Measurements from ENCODE around the gene PER3. TPM values are rescaled to one million over a fixed set of nuclear protein-coding genes. Genes with fewer than 3 reads are reported as not detected.

PER3 gene
- total RNA-seq, 1 experiment from 2014 or later = 4.3 TPM

- Histone ChIP-seq H3F3A (ENCODE audit: low read length, unreplicated experiment) (no peaks in the 10 kb centered on the region), H3K4me2 (ENCODE audit: low read length) (no peak overlapping the region), H4K20me1 (ENCODE audit: low read length) (no peaks in the 10 kb centered on the region), H3K79me2 (ENCODE audit: low read length) (no peaks in the 10 kb centered on the region), H3K9me2 (replicated peaks; ENCODE audit: low read length) (no peaks in the 10 kb centered on the region), H3K9me3 (ENCODE audit: low read length) (no peaks in the 10 kb centered on the region), H3K4me3 (ENCODE audit: low read length) (no peak overlapping the region), H3K36me3 (ENCODE audit: low read depth, low read length) (peaks cover 9% of the 10 kb centered on the region), H2AFZ (ENCODE audit: low read length) (no peak overlapping the region), H3K27me3 (ENCODE audit: low read length) (no peaks in the 10 kb centered on the region), H3K27ac (ENCODE audit: low read length) (no peak overlapping the region), H3K9ac (ENCODE audit: low read length) (no peak overlapping the region), H3K4me1 (ENCODE audit: insufficient read depth, low read length) (no peaks in the 10 kb centered on the region)
- TF ChIP-seq CTCF (conservative IDR thresholded peaks at IDR 0.05; ENCODE audit: low read depth, low read length) = no peak
- TF ChIP-seq EZH2phosphoT487 (IDR thresholded peaks at IDR 0.05; ENCODE audit: borderline replicate concordance, low read length) = no peak
- no peak for TF ChIP-seq EZH2 (IDR thresholded peaks at IDR 0.05; ENCODE audit: low read length, unreplicated experiment)
- intact Hi-C loops (cut with micrococcal nuclease) = no loop called here
- no peak for ATAC-seq
- ChIA-PET POLR2A (ENCODE audit: unreplicated experiment) (interaction anchor here (0.6 kb wide), 1 partner anchor 503 kb away, joined by 3 read pairs; no protein-coding TSS in a partner anchor), CTCF (no interaction called here)
- BruUV-seq (replicated peaks) = no TSS peak
- no peak for DNase-seq
These were observed 54.6 kb downstream of the PER3 start for GRCh38 chr1:7838714-7839113.

GRCh38 chr1:7839526-7839925 is 55.4 kb downstream of the PER3 start:
- H2AFZ ChIP-seq (ENCODE audit: low read length) = no peak overlapping the region
- no peaks in the 10 kb centered on the region for H3F3A ChIP-seq (ENCODE audit: low read length, unreplicated experiment)
- peaks cover 9% of the 10 kb centered on the region for H3K36me3 ChIP-seq (ENCODE audit: low read depth, low read length)
- ChIA-PET CTCF (no interaction called here), POLR2A (ENCODE audit: unreplicated experiment) (interaction anchor here (0.6 kb wide), 1 partner anchor 502 kb away, joined by 3 read pairs; no protein-coding TSS in a partner anchor)
- H3K9ac ChIP-seq (ENCODE audit: low read length) = no peak overlapping the region
- no peak overlapping the region for H3K4me3 ChIP-seq (ENCODE audit: low read length)
- H3K9me2 ChIP-seq (replicated peaks; ENCODE audit: low read length) = no peaks in the 10 kb centered on the region
- ATAC-seq (no peak), DNase-seq (no peak)
- H3K79me2 ChIP-seq (ENCODE audit: low read length) = no peaks in the 10 kb centered on the region
- H4K20me1 ChIP-seq (ENCODE audit: low read length) = no peaks in the 10 kb centered on the region
- no peak overlapping the region for H3K27ac ChIP-seq (ENCODE audit: low read length)
- no TSS peak for BruUV-seq (replicated peaks)
- no peaks in the 10 kb centered on the region for H3K4me1 ChIP-seq (ENCODE audit: insufficient read depth, low read length)
- no peak for TF ChIP-seq CTCF (conservative IDR thresholded peaks at IDR 0.05; ENCODE audit: low read depth, low read length)
- no peak for TF ChIP-seq EZH2 (IDR thresholded peaks at IDR 0.05; ENCODE audit: low read length, unreplicated experiment)
- TF ChIP-seq EZH2phosphoT487 (IDR thresholded peaks at IDR 0.05; ENCODE audit: borderline replicate concordance, low read length) = no peak
- no peaks in the 10 kb centered on the region for H3K9me3 ChIP-seq (ENCODE audit: low read length)
- H3K27me3 ChIP-seq (ENCODE audit: low read length) = no peaks in the 10 kb centered on the region
- intact Hi-C loops (cut with micrococcal nuclease) = no loop called here
- no peak overlapping the region for H3K4me2 ChIP-seq (ENCODE audit: low read length)

- Histone ChIP-seq H2AFZ (ENCODE audit: low read length) (no peak overlapping the region), H3K79me2 (ENCODE audit: low read length) (no peaks in the 10 kb centered on the region), H4K20me1 (ENCODE audit: low read length) (no peaks in the 10 kb centered on the region), H3F3A (ENCODE audit: low read length, unreplicated experiment) (no peaks in the 10 kb centered on the region), H3K27ac (ENCODE audit: low read length) (no peak overlapping the region), H3K27me3 (ENCODE audit: low read length) (no peaks in the 10 kb centered on the region), H3K4me1 (ENCODE audit: insufficient read depth, low read length) (peaks cover 3% of the 10 kb centered on the region), H3K9ac (ENCODE audit: low read length) (no peak overlapping the region), H3K9me3 (ENCODE audit: low read length) (no peaks in the 10 kb centered on the region), H3K36me3 (ENCODE audit: low read depth, low read length) (peaks cover 9% of the 10 kb centered on the region), H3K4me2 (ENCODE audit: low read length) (no peak overlapping the region), H3K9me2 (replicated peaks; ENCODE audit: low read length) (no peaks in the 10 kb centered on the region), H3K4me3 (ENCODE audit: low read length) (no peak overlapping the region)
- POLR2A ChIA-PET (ENCODE audit: unreplicated experiment) = no interaction called here
- intact Hi-C loops (cut with micrococcal nuclease) = no loop called here
- BruUV-seq (replicated peaks) = no TSS peak
- ATAC-seq (no peak), DNase-seq (no peak)
- CTCF ChIA-PET = interaction anchor here (0.7 kb wide), 1 partner anchor 48 kb away, joined by 5 read pairs; no protein-coding TSS in a partner anchor
- TF ChIP-seq CTCF (conservative IDR thresholded peaks at IDR 0.05; ENCODE audit: low read depth, low read length) = no peak
- TF ChIP-seq EZH2 (IDR thresholded peaks at IDR 0.05; ENCODE audit: low read length, unreplicated experiment) = no peak
- no peak for TF ChIP-seq EZH2phosphoT487 (IDR thresholded peaks at IDR 0.05; ENCODE audit: borderline replicate concordance, low read length)
These were observed 58.4 kb downstream of the PER3 start for GRCh38 chr1:7842517-7842916.

Measured in PC-3 (cell line).